WTC11 (cell line): ENCODE measurements around the gene OR2A5. TPM values are rescaled to one million over a fixed set of nuclear protein-coding genes. Genes with fewer than 3 reads are reported as not detected.

Experiments used
- ATAC-seq: fragments of 200-7000 bp; cut with Tn5 transposase; 2 replicates; pipeline ENCODE4 v1.10.0; 2021; ENCODE audit warnings: mild to moderate bottlenecking, moderate library complexity
- CTCF ChIA-PET: fragments of 300-600 bp; sonication (Branson Sonifier 250); formaldehyde crosslinking; loops from one replicate; lab custom pipeline; 2021; ENCODE audit warnings: antibody characterized with exemption; lab: Charles Lee
- POLR2A ChIA-PET: fragments of 350-600 bp; sonication (Branson Sonifier 250); formaldehyde crosslinking; loops from one replicate; lab custom pipeline; 2021; ENCODE audit warnings: antibody characterized with exemption; lab: Charles Lee
- DNase-seq: peaks from one replicate; pipeline ENCODE4 v3.0.0; 2021; ENCODE audit warnings: low spot score
- H3K27ac Mint-ChIP-seq: 2 replicates; pipeline ENCODE4 v1.8.0; 2021; ENCODE audit warnings: mixed read lengths
- H3K27me3 Mint-ChIP-seq: 2 replicates; pipeline ENCODE4 v1.8.0; 2021; ENCODE audit warnings: low read depth, mild to moderate bottlenecking, moderate library complexity, mixed read lengths
- H3K36me3 Mint-ChIP-seq: 2 replicates; pipeline ENCODE4 v1.8.0; 2021; ENCODE audit warnings: mixed read lengths
- H3K4me1 Mint-ChIP-seq: 2 replicates; pipeline ENCODE4 v1.8.0; 2022; ENCODE audit warnings: mixed read lengths
- H3K4me3 Mint-ChIP-seq: 2 replicates; pipeline ENCODE4 v1.8.0; 2021; ENCODE audit warnings: mild to moderate bottlenecking, moderate library complexity, mixed read lengths
- H3K9me3 Mint-ChIP-seq: 2 replicates; pipeline ENCODE4 v1.8.0; 2021; ENCODE audit warnings: mixed read lengths
- ATF1 ChIP-seq: sonication (generic); formaldehyde crosslinking; IDR thresholded peaks from 2 replicates; pipeline ENCODE4 v1.8.1; 2023; ENCODE audit warnings: mild to moderate bottlenecking, moderate library complexity, missing genetic modification reagents
- CREB1 ChIP-seq: sonication (generic); formaldehyde crosslinking; IDR thresholded peaks from 2 replicates; pipeline ENCODE4 v1.8.0; 2023; ENCODE audit warnings: mild to moderate bottlenecking, missing genetic modification reagents
- FOXK1 ChIP-seq: sonication (generic); formaldehyde crosslinking; IDR thresholded peaks from 2 replicates; pipeline ENCODE4 v1.8.0; 2022; ENCODE audit warnings: mild to moderate bottlenecking, moderate library complexity, missing genetic modification reagents
- FOXP4 ChIP-seq: sonication (generic); formaldehyde crosslinking; IDR thresholded peaks from 2 replicates; pipeline ENCODE4 v1.8.0; 2022; ENCODE audit warnings: mild to moderate bottlenecking, missing genetic modification reagents
- GTF2I ChIP-seq: fragments of 250-450 bp; sonication (Bioruptor Pico); conservative IDR thresholded peaks from 2 replicates; pipeline ENCODE4 v1.4.0; 2021; ENCODE audit warnings: mild to moderate bottlenecking
- HMGXB4 ChIP-seq: sonication (generic); formaldehyde crosslinking; IDR thresholded peaks from 2 replicates; pipeline ENCODE4 v1.8.1; 2023; ENCODE audit warnings: mild to moderate bottlenecking, moderate library complexity, missing genetic modification reagents
- JUN ChIP-seq: sonication (generic); formaldehyde crosslinking; IDR thresholded peaks from 2 replicates; pipeline ENCODE4 v1.8.0; 2023; ENCODE audit warnings: mild to moderate bottlenecking, missing genetic modification reagents
- MXD4 ChIP-seq: fragments of 250-450 bp; sonication (Bioruptor Pico); IDR thresholded peaks from 2 replicates; pipeline ENCODE4 v1.8.0; 2021; ENCODE audit warnings: mild to moderate bottlenecking, moderate library complexity, borderline replicate concordance
- MYBL2 ChIP-seq: sonication (generic); formaldehyde crosslinking; IDR thresholded peaks from 2 replicates; pipeline ENCODE4 v1.8.1; 2023; ENCODE audit warnings: mild to moderate bottlenecking, moderate library complexity, missing genetic modification reagents
- NFE2L1 ChIP-seq: sonication (generic); formaldehyde crosslinking; IDR thresholded peaks from 2 replicates; pipeline ENCODE4 v1.8.1; 2023; ENCODE audit warnings: missing genetic modification reagents
- NR1H2 ChIP-seq: sonication (generic); formaldehyde crosslinking; IDR thresholded peaks from 2 replicates; pipeline ENCODE4 v1.9.0; 2021; ENCODE audit warnings: mild to moderate bottlenecking, moderate library complexity, missing genetic modification reagents
- NR2C2 ChIP-seq: sonication (generic); formaldehyde crosslinking; IDR thresholded peaks from 2 replicates; pipeline ENCODE4 v1.8.0; 2022; ENCODE audit warnings: mild to moderate bottlenecking, missing genetic modification reagents
- OVOL2 ChIP-seq: fragments of 250-450 bp; sonication (Bioruptor Pico); IDR thresholded peaks from 2 replicates; pipeline ENCODE4 v1.9.0; 2021; ENCODE audit warnings: mild to moderate bottlenecking, borderline replicate concordance
- RELA ChIP-seq: sonication (generic); formaldehyde crosslinking; IDR thresholded peaks from 2 replicates; pipeline ENCODE4 v1.8.1; 2022; ENCODE audit warnings: missing genetic modification reagents, mild to moderate bottlenecking, borderline replicate concordance
- RORB ChIP-seq: fragments of 250-450 bp; sonication (Bioruptor Pico); IDR thresholded peaks from 2 replicates; pipeline ENCODE4 v1.9.0; 2021; ENCODE audit warnings: mild to moderate bottlenecking
- SOX15 ChIP-seq: fragments of 250-450 bp; sonication (Bioruptor Pico); IDR thresholded peaks from 2 replicates; pipeline ENCODE4 v1.9.0; 2021; ENCODE audit warnings: mild to moderate bottlenecking
- ZBTB21 ChIP-seq: sonication (generic); formaldehyde crosslinking; IDR thresholded peaks from 2 replicates; pipeline ENCODE4 v1.8.1; 2023; ENCODE audit warnings: mild to moderate bottlenecking, missing genetic modification reagents, borderline replicate concordance
- ZNF281 ChIP-seq: sonication (generic); formaldehyde crosslinking; IDR thresholded peaks from 2 replicates; pipeline ENCODE4 v1.8.0; 2023; ENCODE audit warnings: mild to moderate bottlenecking, missing genetic modification reagents
- ZNF317 ChIP-seq: sonication (generic); formaldehyde crosslinking; IDR thresholded peaks from 2 replicates; pipeline ENCODE4 v1.8.1; 2023; ENCODE audit warnings: low read depth, mild to moderate bottlenecking, moderate library complexity, missing genetic modification reagents, borderline replicate concordance
- ZNF416 ChIP-seq: fragments of 250-450 bp; sonication (Bioruptor Pico); IDR thresholded peaks from 2 replicates; pipeline ENCODE4 v1.9.0; 2021; ENCODE audit warnings: mild to moderate bottlenecking, inconsistent platforms
- ZNF671 ChIP-seq: fragments of 250-450 bp; sonication (Bioruptor Pico); IDR thresholded peaks from 2 replicates; pipeline ENCODE4 v1.8.0; 2021; ENCODE audit warnings: mild to moderate bottlenecking
- total RNA-seq: library from RNA; stranded (reverse); gene quantifications from 3 replicates; pipeline ENCODE4 v1.2.3, GENCODE V29; 2021
- TF ChIP-seq, protein P1 (sequence below): sonication (generic); formaldehyde crosslinking; IDR thresholded peaks from 2 replicates; pipeline ENCODE4 v1.8.1; 2022; ENCODE audit warnings: low read depth, missing genetic modification reagents, borderline replicate concordance
- TF ChIP-seq, protein P2 (sequence below): sonication (generic); formaldehyde crosslinking; conservative IDR thresholded peaks from 2 replicates; pipeline ENCODE4 v1.8.1; 2023; ENCODE audit warnings: mild to moderate bottlenecking, low read depth, missing genetic modification reagents, moderate library complexity

The OR2A5 gene
- total RNA-seq, 1 experiment from 2014 or later = not detected

DNA sequence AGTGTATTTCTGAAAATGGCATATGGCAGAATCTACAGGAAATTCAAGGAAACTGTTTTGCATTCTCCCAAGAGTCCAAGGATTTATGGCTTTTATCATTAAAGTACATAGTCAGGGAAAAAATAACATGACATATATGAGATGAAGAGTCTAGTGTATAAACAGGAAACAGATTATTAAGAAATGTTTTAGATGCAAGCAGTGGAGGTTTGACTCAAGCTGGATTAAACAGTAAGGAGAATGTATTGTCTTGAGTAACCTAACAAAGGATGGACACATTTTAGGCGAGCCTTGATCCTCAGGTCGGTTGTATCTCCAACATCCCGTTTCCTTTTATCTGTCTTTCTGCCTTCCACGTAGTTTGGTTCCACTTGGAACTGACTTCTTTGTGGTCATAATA, 30.7 kb upstream of the OR2A5 start:
- Mint-ChIP-seq H3K4me1 (peaks cover 6% of the 10 kb centered on the region; the same call in 1 of the 2 replicates), H3K27me3 (no peaks in the 10 kb centered on the region; the same call in 1 of the 2 replicates), H3K27ac (no peak overlapping the region), H3K9me3 (peaks cover 8% of the 10 kb centered on the region), H3K4me3 (no peak overlapping the region), H3K36me3 (no peaks in the 10 kb centered on the region; the same call in 1 of the 2 replicates)
- DNase-seq (no peak), ATAC-seq (no peak)
- ChIA-PET CTCF (no interaction called here), POLR2A (no interaction called here)
- TF ChIP-seq FOXP4 (CRISPR knock-in tag) (no peak), GTF2I (CRISPR knock-in tag) (no peak), JUN (CRISPR knock-in tag) (no peak), FOXK1 (no peak), ZNF416 (CRISPR knock-in tag) (no peak), NR1H2 (no peak)

GRCh38 chr7:144019457-144019856, 29.3 kb upstream of the OR2A5 start:
- no peaks in the 10 kb centered on the region for H3K27me3 Mint-ChIP-seq
- H3K4me3 Mint-ChIP-seq = no peak overlapping the region
- peaks cover 6% of the 10 kb centered on the region; the same call in 1 of the 2 replicates for H3K4me1 Mint-ChIP-seq
- ATAC-seq = no peak
- ChIA-PET CTCF (no interaction called here), POLR2A (no interaction called here)
- DNase-seq = no peak
- TF ChIP-seq SOX15 = no peak
- TF ChIP-seq, all 79 proteins: peak for 0
- no peaks in the 10 kb centered on the region; the same call in 1 of the 2 replicates for H3K36me3 Mint-ChIP-seq
- H3K9me3 Mint-ChIP-seq = peaks cover 6% of the 10 kb centered on the region
- no peak overlapping the region for H3K27ac Mint-ChIP-seq

- Mint-ChIP-seq H3K4me1 (peaks cover 6% of the 10 kb centered on the region; the same call in 1 of the 2 replicates), H3K4me3 (no peak overlapping the region), H3K9me3 (peaks cover 6% of the 10 kb centered on the region), H3K36me3 (no peaks in the 10 kb centered on the region; the same call in 1 of the 2 replicates), H3K27me3 (no peaks in the 10 kb centered on the region), H3K27ac (no peak overlapping the region)
- ChIA-PET POLR2A (no interaction called here), CTCF (interaction anchor here (1.3 kb wide), 1 partner anchor 108 kb away, joined by 4 read pairs; no protein-coding TSS in a partner anchor)
- ATAC-seq = no peak
- DNase-seq = no peak
- TF ChIP-seq ATF1 (CRISPR knock-in tag) (no peak), RELA (no peak), ZBTB21 (CRISPR knock-in tag) (no peak), NR2C2 (no peak), ZNF317 (CRISPR knock-in tag) (no peak), MXD4 (CRISPR knock-in tag) (no peak), ZNF281 (CRISPR knock-in tag) (no peak), CREB1 (CRISPR knock-in tag) (no peak), MYBL2 (CRISPR knock-in tag) (no peak), SOX15 (no peak), ZNF671 (CRISPR knock-in tag) (no peak), HMGXB4 (CRISPR knock-in tag) (no peak), NFE2L1 (no peak), RORB (CRISPR knock-in tag) (no peak), OVOL2 (CRISPR knock-in tag) (no peak)
- TF ChIP-seq, protein P1, sequence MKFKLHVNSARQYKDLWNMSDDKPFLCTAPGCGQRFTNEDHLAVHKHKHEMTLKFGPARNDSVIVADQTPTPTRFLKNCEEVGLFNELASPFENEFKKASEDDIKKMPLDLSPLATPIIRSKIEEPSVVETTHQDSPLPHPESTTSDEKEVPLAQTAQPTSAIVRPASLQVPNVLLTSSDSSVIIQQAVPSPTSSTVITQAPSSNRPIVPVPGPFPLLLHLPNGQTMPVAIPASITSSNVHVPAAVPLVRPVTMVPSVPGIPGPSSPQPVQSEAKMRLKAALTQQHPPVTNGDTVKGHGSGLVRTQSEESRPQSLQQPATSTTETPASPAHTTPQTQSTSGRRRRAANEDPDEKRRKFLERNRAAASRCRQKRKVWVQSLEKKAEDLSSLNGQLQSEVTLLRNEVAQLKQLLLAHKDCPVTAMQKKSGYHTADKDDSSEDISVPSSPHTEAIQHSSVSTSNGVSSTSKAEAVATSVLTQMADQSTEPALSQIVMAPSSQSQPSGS (CRISPR knock-in tag) = no peak
- TF ChIP-seq, protein P2, sequence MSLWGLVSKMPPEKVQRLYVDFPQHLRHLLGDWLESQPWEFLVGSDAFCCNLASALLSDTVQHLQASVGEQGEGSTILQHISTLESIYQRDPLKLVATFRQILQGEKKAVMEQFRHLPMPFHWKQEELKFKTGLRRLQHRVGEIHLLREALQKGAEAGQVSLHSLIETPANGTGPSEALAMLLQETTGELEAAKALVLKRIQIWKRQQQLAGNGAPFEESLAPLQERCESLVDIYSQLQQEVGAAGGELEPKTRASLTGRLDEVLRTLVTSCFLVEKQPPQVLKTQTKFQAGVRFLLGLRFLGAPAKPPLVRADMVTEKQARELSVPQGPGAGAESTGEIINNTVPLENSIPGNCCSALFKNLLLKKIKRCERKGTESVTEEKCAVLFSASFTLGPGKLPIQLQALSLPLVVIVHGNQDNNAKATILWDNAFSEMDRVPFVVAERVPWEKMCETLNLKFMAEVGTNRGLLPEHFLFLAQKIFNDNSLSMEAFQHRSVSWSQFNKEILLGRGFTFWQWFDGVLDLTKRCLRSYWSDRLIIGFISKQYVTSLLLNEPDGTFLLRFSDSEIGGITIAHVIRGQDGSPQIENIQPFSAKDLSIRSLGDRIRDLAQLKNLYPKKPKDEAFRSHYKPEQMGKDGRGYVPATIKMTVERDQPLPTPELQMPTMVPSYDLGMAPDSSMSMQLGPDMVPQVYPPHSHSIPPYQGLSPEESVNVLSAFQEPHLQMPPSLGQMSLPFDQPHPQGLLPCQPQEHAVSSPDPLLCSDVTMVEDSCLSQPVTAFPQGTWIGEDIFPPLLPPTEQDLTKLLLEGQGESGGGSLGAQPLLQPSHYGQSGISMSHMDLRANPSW (CRISPR knock-in tag) = no peak
These were observed 28.4 kb upstream of the OR2A5 start for GRCh38 chr7:144020340-144020739.
